ENCODE measurements around the gene PABPN1. TPM values are rescaled to one million over a fixed set of nuclear protein-coding genes. Genes with fewer than 3 reads are reported as not detected.
A peak's percentile ranks its signal among the peaks of the same experiment; 100 is the strongest.

PABPN1 gene
- total and polyA plus RNA-seq, 9 of the 15 experiments (the other 6 are each of a cell fraction or from before 2014, with no cell fraction given), result 32.6 to 388 (median 178) TPM

DNA sequence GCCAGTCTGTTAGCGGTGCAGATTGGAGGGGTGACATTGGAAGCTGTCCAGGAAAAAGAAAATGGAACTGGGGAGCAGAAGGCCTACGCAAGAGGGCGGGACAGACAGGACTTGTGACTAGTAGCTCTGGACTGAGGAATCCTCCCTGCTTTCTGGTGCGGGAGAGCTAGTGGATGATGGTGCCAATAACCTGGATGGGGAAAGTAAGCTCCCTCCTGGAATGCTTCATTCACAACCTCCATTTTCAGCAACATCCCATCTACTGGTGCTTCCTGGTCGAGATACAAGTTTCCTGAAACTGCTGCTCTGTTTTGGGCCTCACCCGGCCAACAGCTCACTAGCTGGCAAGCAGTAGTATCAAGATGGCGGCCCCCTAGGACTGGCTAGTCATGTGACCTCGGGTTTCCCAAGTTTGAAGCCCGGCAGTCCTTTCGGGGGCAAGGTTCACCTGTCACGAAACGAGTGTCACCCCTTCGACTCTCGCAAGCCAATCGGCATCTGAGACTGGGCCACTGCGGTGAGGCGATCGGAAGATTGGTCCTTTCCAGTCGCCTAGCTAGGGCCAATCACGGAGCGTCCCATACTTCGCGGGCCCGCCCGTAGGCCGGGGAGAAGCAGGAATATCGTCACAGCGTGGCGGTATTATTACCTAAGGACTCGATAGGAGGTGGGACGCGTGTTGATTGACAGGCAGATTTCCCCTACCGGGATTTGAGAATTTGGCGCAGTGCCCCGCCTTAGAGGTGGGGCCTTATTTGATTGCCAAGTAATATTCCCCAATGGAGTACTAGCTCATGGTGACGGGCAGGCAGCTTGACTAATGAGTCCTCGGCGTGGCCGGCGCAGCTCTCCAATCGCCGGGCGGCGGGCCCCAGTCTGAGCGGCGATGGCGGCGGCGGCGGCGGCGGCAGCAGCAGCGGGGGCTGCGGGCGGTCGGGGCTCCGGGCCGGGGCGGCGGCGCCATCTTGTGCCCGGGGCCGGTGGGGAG, at the start of gene PABPN1 (continued):
- TF ChIP-seq, protein P1, sequence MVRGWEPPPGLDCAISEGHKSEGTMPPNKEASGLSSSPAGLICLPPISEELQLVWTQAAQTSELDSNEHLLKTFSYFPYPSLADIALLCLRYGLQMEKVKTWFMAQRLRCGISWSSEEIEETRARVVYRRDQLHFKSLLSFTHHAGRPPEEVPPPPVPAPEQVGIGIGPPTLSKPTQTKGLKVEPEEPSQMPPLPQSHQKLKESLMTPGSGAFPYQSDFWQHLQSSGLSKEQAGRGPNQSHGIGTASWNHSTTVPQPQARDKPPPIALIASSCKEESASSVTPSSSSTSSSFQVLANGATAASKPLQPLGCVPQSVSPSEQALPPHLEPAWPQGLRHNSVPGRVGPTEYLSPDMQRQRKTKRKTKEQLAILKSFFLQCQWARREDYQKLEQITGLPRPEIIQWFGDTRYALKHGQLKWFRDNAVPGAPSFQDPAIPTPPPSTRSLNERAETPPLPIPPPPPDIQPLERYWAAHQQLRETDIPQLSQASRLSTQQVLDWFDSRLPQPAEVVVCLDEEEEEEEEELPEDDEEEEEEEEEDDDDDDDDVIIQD (CRISPR knock-in tag; IDR thresholded peaks at IDR 0.05), result no peak
- TF ChIP-seq NCOA1 (IDR thresholded peaks at IDR 0.05; ENCODE audit: low read depth), result peak; percentile 82
- TF ChIP-seq PHB2 (IDR thresholded peaks at IDR 0.05; ENCODE audit: low read depth), result no peak
- TF ChIP-seq YY1 (IDR thresholded peaks at IDR 0.05; ENCODE audit: borderline replicate concordance in 1 of 3, control insufficient read depth in 1 of 3, extremely low read depth in 1 of 3, insufficient read depth in 3 of 3, insufficient read length in 1 of 3, insufficient replicate concordance in 2 of 3, low read depth in 1 of 3, low read length in 2 of 3), result peak; percentile 88 to 98 (median 97)
- no peak for TF ChIP-seq RBBP5 (IDR thresholded peaks at IDR 0.05; ENCODE audit: borderline replicate concordance, insufficient read depth, low read length, poor library complexity, severe bottlenecking)
- TF ChIP-seq CHD1 (IDR thresholded peaks at IDR 0.05; ENCODE audit: low read length), result peak; percentile 72
- TF ChIP-seq, protein P2, sequence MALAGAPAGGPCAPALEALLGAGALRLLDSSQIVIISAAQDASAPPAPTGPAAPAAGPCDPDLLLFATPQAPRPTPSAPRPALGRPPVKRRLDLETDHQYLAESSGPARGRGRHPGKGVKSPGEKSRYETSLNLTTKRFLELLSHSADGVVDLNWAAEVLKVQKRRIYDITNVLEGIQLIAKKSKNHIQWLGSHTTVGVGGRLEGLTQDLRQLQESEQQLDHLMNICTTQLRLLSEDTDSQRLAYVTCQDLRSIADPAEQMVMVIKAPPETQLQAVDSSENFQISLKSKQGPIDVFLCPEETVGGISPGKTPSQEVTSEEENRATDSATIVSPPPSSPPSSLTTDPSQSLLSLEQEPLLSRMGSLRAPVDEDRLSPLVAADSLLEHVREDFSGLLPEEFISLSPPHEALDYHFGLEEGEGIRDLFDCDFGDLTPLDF (CRISPR knock-in tag; IDR thresholded peaks at IDR 0.05), result no peak
- peak; percentile 54 for TF ChIP-seq TAF7 (tag; IDR thresholded peaks at IDR 0.05)
- TF ChIP-seq CC2D1A (IDR thresholded peaks at IDR 0.05), result peak; percentile 84
- no peak for TF ChIP-seq ARHGAP35 (IDR thresholded peaks at IDR 0.05; ENCODE audit: partially characterized antibody)
- no peak for TF ChIP-seq UBTF (IDR thresholded peaks at IDR 0.05; ENCODE audit: borderline replicate concordance in 1 of 2, low read depth in 2 of 2, low read length in 2 of 2)
- TF ChIP-seq LARP7 (IDR thresholded peaks at IDR 0.05), result 0 out of 2 replicates have a peak, but pooled peaks have one; percentile 27
- TF ChIP-seq RB1 (IDR thresholded peaks at IDR 0.05; ENCODE audit: low read depth), result 0 out of 2 replicates have a peak, but pooled peaks have one; percentile 42
- no peak for TF ChIP-seq JUN (IDR thresholded peaks at IDR 0.05; ENCODE audit: borderline replicate concordance, low read depth, low read length)
- TF ChIP-seq JUN (CRISPR knock-in tag; IDR thresholded peaks at IDR 0.05; ENCODE audit: borderline replicate concordance), result no peak; the same call in 1 of the 2 replicates
- TF ChIP-seq HMG20B (CRISPR knock-in tag; IDR thresholded peaks at IDR 0.05), result no peak
- no peak for TF ChIP-seq RBM39 (optimal IDR thresholded peaks at IDR 0.05; ENCODE audit: low read depth, low read length)
- peak; percentile 96 for TF ChIP-seq CREM (IDR thresholded peaks at IDR 0.05; ENCODE audit: low read depth)
- TF ChIP-seq RBM22 (IDR thresholded peaks at IDR 0.05; ENCODE audit: low read depth, low read length, poor library complexity, severe bottlenecking), result no peak
- TF ChIP-seq RBFOX2 (IDR thresholded peaks at IDR 0.05; ENCODE audit: low read depth, low read length), result peak; percentile 78
- no peak; the same call in 1 of the 2 replicates for TF ChIP-seq HEY1 (CRISPR knock-in tag; IDR thresholded peaks at IDR 0.05; ENCODE audit: borderline replicate concordance)

Measured in K562 (cell line).